Right cardiac atrium (tissue), 5 donors: ENCODE results near the gene RSPH3. TPM values are rescaled to one million over a fixed set of nuclear protein-coding genes. Genes with fewer than 3 reads are reported as not detected.

ENCODE experiments used
- ATAC-seq, 2 donors: fragments of 200-7000 bp; cut with Tn5 transposase; one replicate each; pipeline versions ENCODE4 v1.8.0 to v1.9.1; 2020; ENCODE audit warnings: moderate library complexity in 2 of 2, mild to moderate bottlenecking in 1 of 2
- DNase-seq, 3 donors: peaks; one replicate each; pipeline ENCODE4 v3.0.0-alpha.2; 2020
- H3K27ac ChIP-seq: one replicate; pipeline ENCODE4 v1.5.1; 2013; ENCODE audit warnings: mild to moderate bottlenecking, low read length, control low read depth, moderate library complexity
- H3K27me3 ChIP-seq: one replicate; pipeline ENCODE4 v1.6.1; 2013; ENCODE audit not compliant: control insufficient read depth, insufficient read depth
- H3K4me1 ChIP-seq: one replicate; pipeline ENCODE4 v1.6.1; 2013; ENCODE audit warnings: low read length; ENCODE audit not compliant: control insufficient read depth, insufficient read depth
- H3K4me3 ChIP-seq: one replicate; pipeline ENCODE4 v1.5.1; 2013; ENCODE audit warnings: low read length, control low read depth
- H3K9me3 ChIP-seq: one replicate; pipeline ENCODE4 v1.6.1; 2013; ENCODE audit warnings: low read length; ENCODE audit not compliant: control insufficient read depth
- WGBS: extraction: QIAGEN DNeasy Blood & Tissue Kit; methylation state at CpG from one replicate; pipeline ENCODE4 v1.1.7; 2013; 5-methylcytosine and 5-hydroxymethylcytosine counted together
- intact Hi-C, 4 donors: fragments of 100-400 bp; cut with DNase I; formaldehyde crosslinking; loops; one replicate each; pipeline versions ENCODE4 v1.11.0 to v1.14.0; 2022 to 2023
- polyA plus RNA-seq: library from polyadenylated mRNA; stranded (reverse); fragments of 200-250 nt; gene quantifications from one replicate; pipeline ENCODE4 v1.2.3, GENCODE V29; 2013
- total RNA-seq, 4 donors: library from RNA; stranded (reverse); fragmentation: NEBNext Ultra II Directional; extraction: Animal tissue kit (Norgen Biotek cat#: 25700); gene quantifications; one replicate each; pipeline ENCODE4 v1.2.1, GENCODE V29; 2021
- donor health status: healthy with polysubstance abuse.
- donor health status: DM: no; HTN: yes; CAD: no.
- donor health status: DM: no; HTN: no; CAD: no.
- donor health status: DM: no; HTN: yes; CAD: no; lungs with severe emphysema.
- donor health status: DM: yes; HTN: yes; CAD: no.

Gene RSPH3
- total and polyA plus RNA-seq, 5 donors: 4.5 to 12.1 (median 10.5) TPM

- no peak overlapping the region for H3K27ac ChIP-seq
- DNase-seq: no peak
- no peaks in the 10 kb centered on the region for H3K27me3 ChIP-seq
- H3K4me1 ChIP-seq: no peaks in the 10 kb centered on the region
- no peaks in the 10 kb centered on the region for H3K9me3 ChIP-seq
- no peak overlapping the region for H3K4me3 ChIP-seq
- WGBS: 25% methylated on average over 4 of the region's 4 CpGs
- peak in 1 of 2 donors; percentile 26 for ATAC-seq
- intact Hi-C loops: loop anchor here in 3 of 4 donors (2.0 to 10.0 kb wide), 5 partner anchors 158 to 270 kb away; partner anchors contain the start of gene EZR (in 1 of the 3)
These were observed 27.5 kb downstream of the RSPH3 start for GRCh38 chr6:158972241-158973233.

- WGBS: 72% methylated on average over 6 of the region's 6 CpGs
These were observed 29.2 kb downstream of the RSPH3 start for GRCh38 chr6:158970640-158971275.

GRCh38 chr6:158969148-158969547 is 30.9 kb downstream of the RSPH3 start:
- Histone ChIP-seq H3K27ac (no peak overlapping the region), H3K4me3 (no peak overlapping the region), H3K27me3 (no peaks in the 10 kb centered on the region), H3K4me1 (no peaks in the 10 kb centered on the region), H3K9me3 (no peaks in the 10 kb centered on the region)
- WGBS: 93% methylated on average over 1 of the region's 1 CpG
- no peak for ATAC-seq
- DNase-seq: no peak
- intact Hi-C loops: no loop called here

More at GRCh38 chr6:158970640-158971275, 29.2 kb downstream of the RSPH3 start:
- Histone ChIP-seq H3K4me3 (no peak overlapping the region), H3K27ac (no peak overlapping the region), H3K9me3 (no peaks in the 10 kb centered on the region), H3K4me1 (no peaks in the 10 kb centered on the region), H3K27me3 (no peaks in the 10 kb centered on the region)
- intact Hi-C loops: loop anchor here in 3 of 4 donors (5.0 to 10.0 kb wide), 4 partner anchors 156 to 268 kb away; partner anchors contain the start of gene EZR (in 1 of the 3)
- ATAC-seq (peak; percentile 43 to 64), DNase-seq (no peak)

- Histone ChIP-seq H3K27me3 (no peaks in the 10 kb centered on the region), H3K4me1 (no peaks in the 10 kb centered on the region), H3K27ac (no peak overlapping the region), H3K4me3 (no peak overlapping the region), H3K9me3 (no peaks in the 10 kb centered on the region)
- ATAC-seq: no peak
- intact Hi-C loops: no loop called here
- no peak for DNase-seq
These were observed 36.8 kb downstream of the RSPH3 start for GRCh38 chr6:158963020-158963808.

- WGBS: 81% methylated on average over 3 of the region's 3 CpGs
- Histone ChIP-seq H3K9me3 (no peaks in the 10 kb centered on the region), H3K27ac (no peak overlapping the region), H3K4me1 (no peaks in the 10 kb centered on the region), H3K27me3 (no peaks in the 10 kb centered on the region), H3K4me3 (no peak overlapping the region)
- DNase-seq (no peak), ATAC-seq (no peak)
- intact Hi-C loops: no loop called here
These were observed 37.6 kb downstream of the RSPH3 start for GRCh38 chr6:158962371-158962770.

- WGBS: 64% methylated on average over 2 of the region's 2 CpGs
- DNase-seq: no peak
- Histone ChIP-seq H3K4me1 (no peaks in the 10 kb centered on the region), H3K27me3 (no peaks in the 10 kb centered on the region), H3K27ac (no peak overlapping the region), H3K4me3 (no peak overlapping the region), H3K9me3 (no peaks in the 10 kb centered on the region)
- intact Hi-C loops: no loop called here
- no peak for ATAC-seq
These were observed 40.0 kb downstream of the RSPH3 start for GRCh38 chr6:158960026-158960425.

- H3K4me1 ChIP-seq: no peaks in the 10 kb centered on the region
- intact Hi-C loops: no loop called here
- DNase-seq (no peak), ATAC-seq (no peak)
- H3K9me3 ChIP-seq: no peaks in the 10 kb centered on the region
- WGBS: 77% methylated on average over 4 of the region's 4 CpGs
- no peak overlapping the region for H3K27ac ChIP-seq
- no peaks in the 10 kb centered on the region for H3K27me3 ChIP-seq
- H3K4me3 ChIP-seq: no peak overlapping the region
These were observed 40.5 kb downstream of the RSPH3 start for GRCh38 chr6:158959552-158959951.

GRCh38 chr6:158958504-158959386 is 41.3 kb downstream of the RSPH3 start:
- H3K27me3 ChIP-seq: no peaks in the 10 kb centered on the region
- no peak overlapping the region for H3K4me3 ChIP-seq
- no peak overlapping the region for H3K27ac ChIP-seq
- DNase-seq (no peak), ATAC-seq (peak in 1 of 2 donors; percentile 14)
- 90% methylated on average over 7 of the region's 7 CpGs for WGBS
- H3K4me1 ChIP-seq: no peaks in the 10 kb centered on the region
- intact Hi-C loops: no loop called here
- no peaks in the 10 kb centered on the region for H3K9me3 ChIP-seq

- WGBS: 90% methylated on average over 3 of the region's 3 CpGs
- Histone ChIP-seq H3K9me3 (no peaks in the 10 kb centered on the region), H3K4me3 (no peak overlapping the region), H3K4me1 (no peaks in the 10 kb centered on the region), H3K27me3 (no peaks in the 10 kb centered on the region), H3K27ac (no peak overlapping the region)
- DNase-seq: no peak
- ATAC-seq: no peak
- intact Hi-C loops: no loop called here
These were observed 44.7 kb downstream of the RSPH3 start for GRCh38 chr6:158955255-158955654.

- Histone ChIP-seq H3K27ac (no peak overlapping the region), H3K4me1 (no peaks in the 10 kb centered on the region), H3K4me3 (no peak overlapping the region), H3K9me3 (no peaks in the 10 kb centered on the region), H3K27me3 (no peaks in the 10 kb centered on the region)
- intact Hi-C loops: no loop called here
- no peak for ATAC-seq
- WGBS: 57% methylated on average over 2 of the region's 2 CpGs
- no peak for DNase-seq
These were observed 45.2 kb downstream of the RSPH3 start for GRCh38 chr6:158954753-158955152.
